HG03135 (cell line): ENCODE results near the gene ASXL1.
"Not testable (repeated sequence)": the region's sequence is repeated elsewhere in the genome, so short reads cannot be mapped to it uniquely, and the experiment has no call there.

Experiments
- ATAC-seq: cut with Tn5 transposase; IDR thresholded peaks from one replicate; pipeline ENCODE4 v1.9.1; 2021; ENCODE audit warnings: mild to moderate bottlenecking, moderate library complexity; ENCODE audit not compliant: unreplicated experiment

The ASXL1 gene

DNA sequence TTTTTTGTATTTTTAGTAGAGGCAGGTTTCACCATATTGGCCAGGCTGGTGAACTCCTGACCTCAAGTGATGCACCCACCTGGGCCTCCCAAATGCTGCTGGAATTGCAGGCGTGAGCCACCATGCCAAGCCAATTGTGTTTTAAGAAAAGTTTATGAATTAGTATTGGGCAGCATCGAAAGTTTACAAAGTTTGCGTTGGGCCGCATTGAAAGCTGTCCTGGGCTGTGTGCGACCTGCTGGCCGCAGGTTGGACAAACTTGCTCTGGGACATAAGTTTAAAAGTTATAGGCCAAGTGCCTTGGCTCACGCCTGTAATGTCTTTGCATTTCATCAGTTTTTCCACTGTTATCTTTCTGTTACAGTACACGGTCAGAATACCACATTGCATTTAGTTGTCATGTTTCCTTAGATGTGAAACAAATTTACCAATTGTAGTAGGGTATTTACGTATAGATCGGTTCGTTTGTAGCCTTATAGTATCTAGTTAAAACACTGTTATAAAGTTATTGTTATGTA lies 39.5 kb downstream of the ASXL1 start:
- no peak for ATAC-seq

DNA sequence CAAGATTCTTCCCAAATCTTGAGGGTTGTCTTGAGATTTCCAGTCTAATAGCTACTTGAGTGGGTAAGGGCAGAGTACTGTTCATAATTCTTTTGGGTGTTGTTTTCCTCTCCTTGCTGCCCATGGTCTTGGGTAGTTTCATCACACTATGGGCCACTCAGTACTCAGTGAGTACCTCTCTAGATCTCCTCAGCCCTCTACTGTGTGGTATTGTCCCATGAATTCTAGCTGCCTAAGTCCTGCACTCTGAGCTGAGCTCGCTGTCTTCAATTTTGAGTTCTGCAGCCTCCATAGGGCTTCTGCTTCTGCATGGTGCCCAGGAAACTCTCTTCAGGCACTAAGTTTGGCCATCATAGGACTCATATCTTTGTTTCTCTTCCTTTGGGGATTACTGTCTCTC lies 42.3 kb downstream of the ASXL1 start:
- no peak for ATAC-seq

DNA sequence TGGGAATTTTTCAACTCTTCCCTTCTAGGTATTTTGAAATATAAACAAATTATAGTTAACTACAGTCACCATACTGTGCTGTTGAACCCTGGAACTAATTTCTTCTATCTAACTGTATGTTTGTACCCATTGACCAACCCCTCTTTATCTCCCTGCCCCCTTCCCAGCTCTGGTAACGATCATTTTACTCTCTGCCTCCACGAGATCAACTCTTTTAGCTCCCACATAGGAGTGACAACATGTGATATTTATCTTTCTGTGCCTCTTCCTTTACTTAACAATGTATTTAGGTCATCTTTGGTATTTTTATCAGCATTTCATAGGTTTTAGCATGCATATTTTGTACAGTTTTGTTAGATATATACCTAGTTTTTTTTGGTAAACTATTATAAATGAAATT lies 45.9 kb downstream of the ASXL1 start:
- no peak for ATAC-seq

DNA sequence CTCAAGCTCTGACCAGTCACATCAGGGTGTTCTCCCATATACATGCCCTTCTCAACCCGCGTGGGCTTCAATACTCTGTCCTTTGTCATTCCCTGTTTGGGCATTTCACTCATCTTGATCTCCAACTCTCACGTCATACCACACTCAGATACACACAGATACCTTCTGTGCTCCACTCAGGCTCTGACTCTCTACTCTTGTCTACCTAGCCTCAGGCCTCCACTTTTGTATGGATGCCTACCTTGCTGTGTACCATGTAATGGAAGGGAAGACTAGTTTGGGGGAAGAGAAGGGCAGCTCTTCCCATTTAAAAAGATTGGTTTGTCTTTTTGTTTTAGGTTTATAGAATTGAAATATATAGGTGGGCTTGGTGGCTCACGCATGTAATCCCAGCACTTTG lies 48.6 kb downstream of the ASXL1 start:
- no peak for ATAC-seq

DNA sequence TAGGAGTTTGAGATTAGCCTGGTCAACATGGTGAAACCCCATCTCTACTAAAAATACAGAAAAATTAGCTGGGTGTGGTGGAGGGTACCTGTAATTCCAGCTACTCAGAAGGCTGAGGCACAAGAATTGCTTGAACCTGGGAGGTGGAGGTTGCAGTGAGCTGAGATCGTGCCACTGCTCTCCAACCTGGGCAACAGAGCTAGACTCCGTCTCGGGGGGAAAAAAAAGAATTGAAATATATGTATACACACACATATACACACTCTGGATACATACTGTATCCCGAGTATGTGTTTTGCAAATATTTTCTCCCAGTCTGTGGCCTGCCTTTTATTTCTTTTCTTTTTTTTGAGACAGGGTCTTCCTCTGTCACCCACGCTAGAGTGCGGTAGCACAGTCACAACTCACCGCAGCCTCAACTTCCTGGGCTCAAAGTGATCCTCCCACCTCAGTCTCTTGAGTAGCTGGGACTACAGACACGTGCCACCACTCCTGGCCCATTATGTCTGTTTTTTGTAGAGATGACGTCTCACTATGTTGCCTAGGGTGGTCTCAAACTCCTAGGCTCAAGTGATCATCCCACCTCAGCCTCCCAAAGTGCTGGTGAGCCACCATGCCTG lies 49.1 kb downstream of the ASXL1 start:
- not testable (repeated sequence) for ATAC-seq

DNA sequence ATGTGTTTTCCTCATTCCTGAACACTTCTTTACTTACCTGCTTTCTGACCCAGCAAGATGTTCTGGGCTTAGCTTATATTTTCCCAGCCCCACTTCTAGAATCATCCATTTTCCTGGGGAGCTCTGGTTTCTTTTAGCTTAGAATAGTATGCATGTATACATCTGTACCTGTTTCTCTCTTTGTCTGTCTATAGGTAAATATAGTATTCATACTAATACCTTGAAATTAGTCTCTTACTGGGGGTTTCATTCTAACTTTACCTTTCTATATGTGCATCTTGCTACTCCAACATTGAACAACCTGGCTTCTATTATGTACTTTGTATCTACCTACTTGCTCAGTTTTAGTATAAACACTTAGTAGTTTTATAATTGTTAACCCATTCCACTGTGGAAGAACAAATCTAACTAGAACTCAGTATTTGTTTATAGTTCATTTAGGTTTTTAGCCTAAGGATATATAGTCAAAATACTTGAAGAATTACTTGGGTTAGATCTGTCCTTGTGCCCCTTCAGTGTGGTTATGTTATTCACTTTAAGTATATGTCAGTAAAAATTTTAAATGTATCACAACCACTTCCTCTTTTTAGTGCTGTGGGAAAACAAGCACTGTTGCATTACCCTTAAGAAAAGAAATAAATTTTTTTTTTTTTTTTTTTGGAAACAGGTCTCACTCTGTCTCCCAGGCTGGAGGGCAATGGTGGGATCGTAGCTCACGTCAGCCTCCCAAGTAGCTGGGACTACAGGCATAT lies 54.0 kb downstream of the ASXL1 start:
- no peak for ATAC-seq

DNA sequence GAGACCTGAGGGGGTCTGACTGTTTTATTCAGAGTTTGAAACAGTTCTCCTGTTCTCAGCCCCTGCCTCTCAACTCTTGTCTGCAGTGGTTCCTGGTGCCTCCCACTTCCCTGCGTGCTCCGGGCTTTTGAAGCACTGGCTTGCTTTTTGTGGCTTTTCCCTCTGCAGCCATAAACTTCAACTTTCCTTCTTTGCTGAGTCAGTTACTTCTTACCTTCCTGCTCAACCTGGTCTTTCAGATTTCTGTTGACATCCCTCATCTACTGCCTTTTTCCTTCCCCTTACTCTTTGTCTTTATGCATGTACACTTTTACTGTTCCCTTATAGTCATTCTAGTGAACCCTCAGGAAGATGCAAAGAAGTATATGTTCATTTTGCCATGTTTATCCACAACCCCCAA lies 57.4 kb downstream of the ASXL1 start:
- ATAC-seq: no peak

DNA sequence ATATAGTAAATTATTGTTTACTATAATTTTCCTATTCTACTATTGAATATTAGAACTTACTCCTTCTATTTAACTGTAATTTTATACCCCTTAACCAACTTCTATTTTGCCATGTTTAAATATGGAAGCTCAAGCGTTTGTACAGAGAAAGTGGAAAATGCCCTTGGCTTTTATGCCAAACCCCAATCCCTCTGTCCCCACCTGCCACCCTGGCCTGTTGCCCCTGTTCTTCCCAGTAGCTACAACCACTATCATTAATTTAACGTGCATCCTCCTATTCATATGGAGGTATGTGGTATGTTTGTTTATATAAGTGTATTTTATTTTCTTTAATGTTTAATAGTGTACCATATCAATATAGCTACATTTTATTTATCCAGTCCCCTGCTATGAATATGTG lies 58.1 kb downstream of the ASXL1 start:
- ATAC-seq: no peak

DNA sequence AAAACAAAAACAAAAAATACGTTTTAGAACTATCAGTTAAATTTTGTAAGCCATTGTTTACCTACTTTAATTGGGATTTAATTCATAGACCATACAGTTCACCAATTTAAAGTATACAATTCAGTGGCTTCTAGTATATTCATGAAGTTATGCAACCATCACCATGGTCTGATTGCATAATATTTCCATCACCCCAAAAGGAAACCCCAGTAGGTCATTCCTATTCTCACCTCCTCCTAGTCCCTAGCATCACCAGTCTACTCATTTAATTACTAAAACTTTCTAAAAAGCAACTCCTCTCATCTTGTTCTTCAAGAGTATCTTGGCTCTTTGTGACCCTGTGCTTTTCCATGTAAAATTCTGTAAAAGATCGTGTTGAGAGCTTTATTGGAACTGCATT lies 60.2 kb downstream of the ASXL1 start:
- no peak for ATAC-seq

DNA sequence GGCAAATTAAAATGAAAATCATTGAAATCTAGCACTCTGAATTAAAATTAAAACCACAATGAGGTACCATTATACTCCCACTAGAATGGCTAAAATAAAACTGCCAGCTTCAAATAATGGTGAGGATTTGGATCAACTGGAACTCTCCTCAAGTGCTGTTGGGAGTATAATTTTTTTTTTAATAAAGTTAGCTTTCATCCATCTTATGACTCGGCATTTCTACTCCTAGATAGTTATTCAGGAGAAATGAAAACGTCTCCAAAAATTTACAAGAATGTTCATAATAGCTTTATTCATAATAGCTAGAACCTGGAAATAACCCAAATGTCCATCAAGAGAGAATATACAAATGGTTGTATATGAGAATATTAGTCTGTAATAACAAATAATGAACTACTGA lies 63.2 kb downstream of the ASXL1 start:
- no peak for ATAC-seq

DNA sequence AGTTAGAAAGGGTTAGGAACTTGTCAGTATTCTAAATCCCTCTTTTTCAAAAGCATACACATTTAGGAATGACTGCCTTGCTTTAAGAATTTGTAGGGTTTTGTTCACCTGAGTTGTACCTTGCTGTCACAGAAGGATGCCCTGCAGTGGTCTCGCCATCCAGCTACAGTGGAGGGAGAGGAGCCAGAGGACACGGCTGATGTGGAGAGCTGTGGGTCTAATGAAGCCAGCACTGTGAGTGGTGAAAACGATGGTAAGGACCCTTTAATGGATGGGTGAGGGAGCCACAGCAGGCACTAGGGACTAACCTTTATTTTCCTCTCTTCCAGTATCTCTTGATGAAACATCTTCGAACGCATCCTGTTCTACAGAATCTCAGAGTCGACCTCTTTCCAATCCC lies 69.9 kb downstream of the ASXL1 start:
- no peak for ATAC-seq

DNA sequence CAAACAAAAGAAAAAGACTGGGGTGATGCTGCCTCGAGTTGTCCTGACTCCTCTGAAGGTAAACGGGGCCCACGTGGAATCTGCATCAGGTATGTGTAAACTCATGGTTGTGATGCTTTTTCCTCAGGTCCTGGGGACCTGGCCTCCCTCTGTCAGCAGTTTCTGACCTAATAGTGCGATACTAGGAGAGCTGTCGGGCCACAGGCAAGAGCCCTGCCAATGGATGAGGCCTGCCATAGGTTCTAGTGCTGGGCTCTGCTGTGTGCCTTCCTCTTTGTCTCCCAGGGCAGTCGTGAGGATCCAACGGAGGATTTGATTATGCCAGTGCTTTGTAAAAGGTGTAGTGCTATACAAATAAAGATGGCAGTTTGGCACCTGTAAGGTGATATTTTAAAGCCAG lies 71.2 kb downstream of the ASXL1 start:
- no peak for ATAC-seq

DNA sequence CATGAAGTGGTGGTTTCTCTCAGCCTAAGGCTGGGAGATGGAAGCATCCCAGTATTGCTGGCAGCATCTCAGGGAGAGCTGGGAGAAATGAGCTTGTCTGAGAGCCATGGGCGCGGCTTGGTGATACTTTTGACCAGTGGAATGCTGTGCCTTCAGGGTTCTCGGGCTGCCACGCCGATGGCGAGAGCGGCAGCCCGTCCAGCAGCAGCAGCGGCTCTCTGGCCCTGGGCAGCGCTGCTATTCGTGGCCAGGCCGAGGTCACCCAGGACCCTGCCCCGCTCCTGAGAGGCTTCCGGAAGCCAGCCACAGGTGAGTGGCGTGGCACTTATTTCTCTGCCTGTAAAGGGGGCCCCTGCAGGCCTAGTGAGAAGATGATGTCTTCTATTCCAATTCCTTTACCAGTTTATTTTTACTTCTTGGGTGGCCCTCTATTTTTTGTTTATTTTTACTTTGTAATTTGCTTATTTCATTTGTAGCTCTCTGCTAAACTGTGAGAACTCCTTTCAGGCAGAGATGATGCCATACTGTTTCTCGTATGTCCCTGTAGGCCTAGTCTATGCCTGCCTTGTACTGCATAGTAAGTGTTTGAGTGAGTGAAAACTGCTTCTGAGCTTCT lies 71.7 kb downstream of the ASXL1 start:
- no peak for ATAC-seq

DNA sequence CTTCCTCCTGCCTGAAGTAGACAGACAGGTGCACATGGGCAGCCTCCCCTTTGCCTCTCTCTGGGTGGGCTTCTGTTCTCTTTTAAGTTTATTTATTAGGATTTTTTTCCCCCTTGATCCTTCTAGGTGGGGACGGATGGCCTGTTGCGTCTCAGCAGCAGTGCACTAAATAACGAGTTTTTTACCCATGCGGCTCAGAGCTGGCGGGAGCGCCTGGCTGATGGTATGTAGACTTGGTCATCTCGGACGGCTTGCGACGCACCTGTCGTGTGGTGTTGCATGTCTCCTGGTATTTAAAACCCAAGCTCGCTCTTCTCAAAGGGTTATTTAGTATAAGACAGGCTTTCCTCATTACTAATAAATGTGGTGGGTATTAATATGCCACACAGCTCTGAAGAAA lies 73.3 kb downstream of the ASXL1 start:
- ATAC-seq: no peak

DNA sequence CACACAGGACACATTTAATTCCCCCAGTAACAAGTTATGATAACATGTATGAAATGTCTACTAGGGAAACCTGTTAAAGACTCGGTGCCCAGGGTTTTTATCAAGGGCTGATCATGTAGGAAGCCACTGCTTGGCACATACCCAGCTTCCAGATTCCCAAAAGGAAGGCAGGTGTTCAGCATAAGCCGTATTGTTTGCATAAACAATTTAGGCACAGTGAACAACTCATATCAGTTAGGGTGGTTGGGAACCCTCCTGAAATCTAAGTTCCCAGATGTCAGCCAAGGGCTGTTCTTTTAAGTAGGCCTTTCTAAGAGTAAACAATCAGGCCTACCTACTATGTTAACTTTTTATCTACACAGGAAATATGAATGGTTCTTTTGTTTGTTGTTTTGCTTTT lies 74.1 kb downstream of the ASXL1 start:
- no peak for ATAC-seq

DNA sequence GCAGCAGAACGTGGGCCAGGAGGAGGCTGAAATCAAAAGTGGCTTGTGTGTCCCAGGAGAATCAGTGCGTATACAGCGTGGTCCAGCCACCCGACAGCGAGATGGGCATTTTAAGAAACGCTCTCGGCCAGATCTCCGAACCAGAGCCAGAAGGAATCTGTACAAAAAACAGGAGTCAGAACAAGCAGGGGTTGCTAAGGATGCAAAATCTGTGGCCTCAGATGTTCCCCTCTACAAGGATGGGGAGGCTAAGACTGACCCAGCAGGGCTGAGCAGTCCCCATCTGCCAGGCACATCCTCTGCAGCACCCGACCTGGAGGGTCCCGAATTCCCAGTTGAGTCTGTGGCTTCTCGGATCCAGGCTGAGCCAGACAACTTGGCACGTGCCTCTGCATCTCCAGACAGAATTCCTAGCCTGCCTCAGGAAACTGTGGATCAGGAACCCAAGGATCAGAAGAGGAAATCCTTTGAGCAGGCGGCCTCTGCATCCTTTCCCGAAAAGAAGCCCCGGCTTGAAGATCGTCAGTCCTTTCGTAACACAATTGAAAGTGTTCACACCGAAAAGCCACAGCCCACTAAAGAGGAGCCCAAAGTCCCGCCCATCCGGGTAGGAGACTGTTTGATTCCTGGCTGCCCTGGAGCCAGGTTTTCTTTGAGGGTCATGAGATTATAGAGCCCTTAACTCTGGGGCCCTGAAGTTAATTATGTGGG lies 75.3 kb downstream of the ASXL1 start:
- ATAC-seq: no peak

DNA sequence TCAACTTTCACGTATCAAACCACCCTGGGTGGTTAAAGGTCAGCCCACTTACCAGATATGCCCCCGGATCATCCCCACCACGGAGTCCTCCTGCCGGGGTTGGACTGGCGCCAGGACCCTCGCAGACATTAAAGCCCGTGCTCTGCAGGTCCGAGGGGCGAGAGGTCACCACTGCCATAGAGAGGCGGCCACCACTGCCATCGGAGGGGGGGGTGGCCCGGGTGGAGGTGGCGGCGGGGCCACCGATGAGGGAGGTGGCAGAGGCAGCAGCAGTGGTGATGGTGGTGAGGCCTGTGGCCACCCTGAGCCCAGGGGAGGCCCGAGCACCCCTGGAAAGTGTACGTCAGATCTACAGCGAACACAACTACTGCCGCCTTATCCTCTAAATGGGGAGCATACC lies 76.3 kb downstream of the ASXL1 start:
- ATAC-seq: no peak

DNA sequence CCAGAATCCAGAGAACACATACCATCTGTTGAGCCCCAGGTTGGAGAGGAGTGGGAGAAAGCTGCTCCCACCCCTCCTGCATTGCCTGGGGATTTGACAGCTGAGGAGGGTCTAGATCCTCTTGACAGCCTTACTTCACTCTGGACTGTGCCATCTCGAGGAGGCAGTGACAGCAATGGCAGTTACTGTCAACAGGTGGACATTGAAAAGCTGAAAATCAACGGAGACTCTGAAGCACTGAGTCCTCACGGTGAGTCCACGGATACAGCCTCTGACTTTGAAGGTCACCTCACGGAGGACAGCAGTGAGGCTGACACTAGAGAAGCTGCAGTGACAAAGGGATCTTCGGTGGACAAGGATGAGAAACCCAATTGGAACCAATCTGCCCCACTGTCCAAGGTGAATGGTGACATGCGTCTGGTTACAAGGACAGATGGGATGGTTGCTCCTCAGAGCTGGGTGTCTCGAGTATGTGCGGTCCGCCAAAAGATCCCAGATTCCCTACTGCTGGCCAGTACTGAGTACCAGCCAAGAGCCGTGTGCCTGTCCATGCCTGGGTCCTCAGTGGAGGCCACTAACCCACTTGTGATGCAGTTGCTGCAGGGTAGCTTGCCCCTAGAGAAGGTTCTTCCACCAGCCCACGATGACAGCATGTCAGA lies 77.4 kb downstream of the ASXL1 start:
- no peak for ATAC-seq

DNA sequence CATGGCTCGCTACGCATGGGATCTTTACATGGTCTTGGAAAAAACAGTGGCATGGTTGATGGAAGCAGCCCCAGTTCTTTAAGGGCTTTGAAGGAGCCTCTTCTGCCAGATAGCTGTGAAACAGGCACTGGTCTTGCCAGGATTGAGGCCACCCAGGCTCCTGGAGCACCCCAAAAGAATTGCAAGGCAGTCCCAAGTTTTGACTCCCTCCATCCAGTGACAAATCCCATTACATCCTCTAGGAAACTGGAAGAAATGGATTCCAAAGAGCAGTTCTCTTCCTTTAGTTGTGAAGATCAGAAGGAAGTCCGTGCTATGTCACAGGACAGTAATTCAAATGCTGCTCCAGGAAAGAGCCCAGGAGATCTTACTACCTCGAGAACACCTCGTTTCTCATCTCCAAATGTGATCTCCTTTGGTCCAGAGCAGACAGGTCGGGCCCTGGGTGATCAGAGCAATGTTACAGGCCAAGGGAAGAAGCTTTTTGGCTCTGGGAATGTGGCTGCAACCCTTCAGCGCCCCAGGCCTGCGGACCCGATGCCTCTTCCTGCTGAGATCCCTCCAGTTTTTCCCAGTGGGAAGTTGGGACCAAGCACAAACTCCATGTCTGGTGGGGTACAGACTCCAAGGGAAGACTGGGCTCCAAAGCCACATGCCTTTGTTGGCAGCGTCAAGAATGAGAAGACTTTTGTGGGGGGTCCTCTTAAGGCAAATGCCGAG lies 78.2 kb downstream of the ASXL1 start:
- ATAC-seq: no peak

DNA sequence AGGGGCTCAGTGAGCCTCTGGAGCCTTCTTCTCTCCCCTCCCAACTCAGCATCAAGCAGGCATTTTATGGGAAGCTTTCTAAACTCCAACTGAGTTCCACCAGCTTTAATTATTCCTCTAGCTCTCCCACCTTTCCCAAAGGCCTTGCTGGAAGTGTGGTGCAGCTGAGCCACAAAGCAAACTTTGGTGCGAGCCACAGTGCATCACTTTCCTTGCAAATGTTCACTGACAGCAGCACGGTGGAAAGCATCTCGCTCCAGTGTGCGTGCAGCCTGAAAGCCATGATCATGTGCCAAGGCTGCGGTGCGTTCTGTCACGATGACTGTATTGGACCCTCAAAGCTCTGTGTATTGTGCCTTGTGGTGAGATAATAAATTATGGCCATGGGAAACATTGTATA lies 78.8 kb downstream of the ASXL1 start:
- no peak for ATAC-seq
